ENCODE measurements around the gene ZNF12.

- TF ChIP-seq, protein P1, sequence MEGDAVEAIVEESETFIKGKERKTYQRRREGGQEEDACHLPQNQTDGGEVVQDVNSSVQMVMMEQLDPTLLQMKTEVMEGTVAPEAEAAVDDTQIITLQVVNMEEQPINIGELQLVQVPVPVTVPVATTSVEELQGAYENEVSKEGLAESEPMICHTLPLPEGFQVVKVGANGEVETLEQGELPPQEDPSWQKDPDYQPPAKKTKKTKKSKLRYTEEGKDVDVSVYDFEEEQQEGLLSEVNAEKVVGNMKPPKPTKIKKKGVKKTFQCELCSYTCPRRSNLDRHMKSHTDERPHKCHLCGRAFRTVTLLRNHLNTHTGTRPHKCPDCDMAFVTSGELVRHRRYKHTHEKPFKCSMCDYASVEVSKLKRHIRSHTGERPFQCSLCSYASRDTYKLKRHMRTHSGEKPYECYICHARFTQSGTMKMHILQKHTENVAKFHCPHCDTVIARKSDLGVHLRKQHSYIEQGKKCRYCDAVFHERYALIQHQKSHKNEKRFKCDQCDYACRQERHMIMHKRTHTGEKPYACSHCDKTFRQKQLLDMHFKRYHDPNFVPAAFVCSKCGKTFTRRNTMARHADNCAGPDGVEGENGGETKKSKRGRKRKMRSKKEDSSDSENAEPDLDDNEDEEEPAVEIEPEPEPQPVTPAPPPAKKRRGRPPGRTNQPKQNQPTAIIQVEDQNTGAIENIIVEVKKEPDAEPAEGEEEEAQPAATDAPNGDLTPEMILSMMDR (IDR thresholded peaks at IDR 0.05), result no peak
- no peak for TF ChIP-seq EP300 (IDR thresholded peaks at IDR 0.05)
Observed at GRCh38 chr7:6653071-6654003, 53.4 kb downstream of the ZNF12 start.
